Measurements from ENCODE around the gene CPED1. TPM values are rescaled to one million over a fixed set of nuclear protein-coding genes. Genes with fewer than 3 reads are reported as not detected.
A peak's percentile ranks its signal among the peaks of the same experiment; 100 is the strongest.

CPED1 gene
- total and polyA plus RNA-seq, 2 donors (not counting 1 experiment from before 2014, with no cell fraction given): 70.2 to 196 TPM

- no peaks in the 10 kb centered on the region for H3K36me3 ChIP-seq (ENCODE audit: control insufficient read depth, insufficient read depth, low read length)
- H3K4me3 ChIP-seq (replicated peaks in 1 of 4; ENCODE audit: control extremely low read depth in 1 of 4, insufficient read depth in 1 of 4, low read depth in 3 of 4, low read length in 4 of 4): no peak overlapping the region
- H4K20me1 ChIP-seq (ENCODE audit: control insufficient read depth, extremely low read depth, insufficient read depth, low read length): no peaks in the 10 kb centered on the region
- no peaks in the 10 kb centered on the region for H3K27me3 ChIP-seq (ENCODE audit: control insufficient read depth, insufficient read depth, low read length)
- H3K4me1 ChIP-seq (ENCODE audit: control insufficient read depth, extremely low read depth, insufficient read depth, low read length): peaks cover 2% of the 10 kb centered on the region
- H3K9ac ChIP-seq (ENCODE audit: insufficient read depth, low read length): no peak overlapping the region
- H3K79me2 ChIP-seq (ENCODE audit: control insufficient read depth, insufficient read depth, low read length): peaks cover 21% of the 10 kb centered on the region
- no peak for DNase-seq (ENCODE audit: low read depth in 2 of 2)
- no peaks in the 10 kb centered on the region for H3K9me3 ChIP-seq (ENCODE audit: control insufficient read depth, insufficient read depth, low read depth, low read length)
- H3K27ac ChIP-seq (ENCODE audit: insufficient read depth, low read length): no peak overlapping the region
- H3K4me2 ChIP-seq (ENCODE audit: extremely low read depth, insufficient read depth, low read length): no peak overlapping the region
- TF ChIP-seq EZH2 (IDR thresholded peaks at IDR 0.05; ENCODE audit: low read length, missing control alignments) (no peak), CTCF (conservative IDR thresholded peaks at IDR 0.05 in 1 of 2, IDR thresholded peaks at IDR 0.05 in 1 of 2; ENCODE audit: low read depth in 1 of 2, low read length in 2 of 2) (no peak)
- no peak overlapping the region for H2AFZ ChIP-seq (ENCODE audit: low read length)
Measured at GRCh38 chr7:121039510-121039822, 51.0 kb downstream of the CPED1 start.

GRCh38 chr7:121039994-121040393, 51.5 kb downstream of the CPED1 start:
- Histone ChIP-seq H3K4me3 (replicated peaks in 1 of 4; ENCODE audit: control extremely low read depth in 1 of 4, insufficient read depth in 1 of 4, low read depth in 3 of 4, low read length in 4 of 4) (no peak overlapping the region), H3K9me3 (ENCODE audit: control insufficient read depth, insufficient read depth, low read depth, low read length) (no peaks in the 10 kb centered on the region), H3K79me2 (ENCODE audit: control insufficient read depth, insufficient read depth, low read length) (peaks cover 21% of the 10 kb centered on the region), H3K4me2 (ENCODE audit: extremely low read depth, insufficient read depth, low read length) (no peak overlapping the region), H3K27me3 (ENCODE audit: control insufficient read depth, insufficient read depth, low read length) (no peaks in the 10 kb centered on the region), H3K36me3 (ENCODE audit: control insufficient read depth, insufficient read depth, low read length) (no peaks in the 10 kb centered on the region), H3K9ac (ENCODE audit: insufficient read depth, low read length) (no peak overlapping the region), H4K20me1 (ENCODE audit: control insufficient read depth, extremely low read depth, insufficient read depth, low read length) (no peaks in the 10 kb centered on the region), H3K27ac (ENCODE audit: insufficient read depth, low read length) (no peak overlapping the region), H3K4me1 (ENCODE audit: control insufficient read depth, extremely low read depth, insufficient read depth, low read length) (peaks cover 2% of the 10 kb centered on the region), H2AFZ (ENCODE audit: low read length) (no peak overlapping the region)
- no peak for DNase-seq (ENCODE audit: low read depth in 2 of 2)
- no peak for TF ChIP-seq EZH2 (IDR thresholded peaks at IDR 0.05; ENCODE audit: low read length, missing control alignments)
- no peak for TF ChIP-seq CTCF (conservative IDR thresholded peaks at IDR 0.05 in 1 of 2, IDR thresholded peaks at IDR 0.05 in 1 of 2; ENCODE audit: low read depth in 1 of 2, low read length in 2 of 2)

GRCh38 chr7:121041516-121042148, 53.1 kb downstream of the CPED1 start:
- peak in 1 of 2 donors; percentile 29 for DNase-seq (ENCODE audit: low read depth in 2 of 2)
- Histone ChIP-seq H3K79me2 (ENCODE audit: control insufficient read depth, insufficient read depth, low read length) (peaks cover 22% of the 10 kb centered on the region), H3K4me2 (ENCODE audit: extremely low read depth, insufficient read depth, low read length) (peak overlapping the region; percentile 69), H3K9me3 (ENCODE audit: control insufficient read depth, insufficient read depth, low read depth, low read length) (no peaks in the 10 kb centered on the region), H3K4me3 (replicated peaks in 1 of 4; ENCODE audit: control extremely low read depth in 1 of 4, insufficient read depth in 1 of 4, low read depth in 3 of 4, low read length in 4 of 4) (no peak overlapping the region), H3K27me3 (ENCODE audit: control insufficient read depth, insufficient read depth, low read length) (no peaks in the 10 kb centered on the region), H3K9ac (ENCODE audit: insufficient read depth, low read length) (no peak overlapping the region), H3K36me3 (ENCODE audit: control insufficient read depth, insufficient read depth, low read length) (no peaks in the 10 kb centered on the region), H3K27ac (ENCODE audit: insufficient read depth, low read length) (peak overlapping the region; percentile 48), H3K4me1 (ENCODE audit: control insufficient read depth, extremely low read depth, insufficient read depth, low read length) (peaks cover 2% of the 10 kb centered on the region), H4K20me1 (ENCODE audit: control insufficient read depth, extremely low read depth, insufficient read depth, low read length) (no peaks in the 10 kb centered on the region), H2AFZ (ENCODE audit: low read length) (peak overlapping the region; percentile 5)
- TF ChIP-seq CTCF (conservative IDR thresholded peaks at IDR 0.05 in 1 of 2, IDR thresholded peaks at IDR 0.05 in 1 of 2; ENCODE audit: low read depth in 1 of 2, low read length in 2 of 2) (no peak), EZH2 (IDR thresholded peaks at IDR 0.05; ENCODE audit: low read length, missing control alignments) (no peak)

Data from fibroblast of lung (primary cell).